Peyer's patch (tissue), 4 donors: ENCODE results near the gene EMB. TPM values are rescaled to one million over a fixed set of nuclear protein-coding genes. Genes with fewer than 3 reads are reported as not detected.
"Not testable (repeated sequence)": the region's sequence is repeated elsewhere in the genome, so short reads cannot be mapped to it uniquely, and the experiment has no call there.

Source experiments
- DNase-seq, 3 donors: peaks; one replicate each; pipeline ENCODE4 v3.0.0-alpha.2; 2017 to 2019
- H3K27ac ChIP-seq, 4 donors: fragments of 200-600 bp; sonication (generic); one replicate each; pipeline ENCODE4 v1.5.1; 2016 to 2019
- H3K27me3 ChIP-seq, 2 donors: fragments of 200-600 bp; sonication (generic); one replicate each; pipeline ENCODE4 v1.5.1; 2019
- H3K36me3 ChIP-seq, 3 donors: fragments of 200-600 bp; sonication (generic); one replicate each; pipeline ENCODE4 v1.5.1; 2016 to 2019
- H3K4me1 ChIP-seq, 4 donors: fragments of 200-600 bp; sonication (generic); one replicate each; pipeline ENCODE4 v1.5.1; 2016 to 2019
- H3K4me3 ChIP-seq, 4 donors: fragments of 200-600 bp; sonication (generic); 1 replicate in 3 of 4; 2 replicates in 1 of 4; pipeline ENCODE4 v1.5.1; 2016 to 2019; ENCODE audit warnings: mild to moderate bottlenecking in 1 of 4
- H3K9me3 ChIP-seq, 4 donors: fragments of 200-600 bp; sonication (generic); one replicate each; pipeline ENCODE4 v1.5.1; 2016 to 2019; ENCODE audit warnings: mild to moderate bottlenecking in 1 of 4
- POLR2A ChIP-seq, 2 donors: fragments of 450-650 bp; IDR thresholded peaks; one replicate each; pipeline ENCODE4 v1.5.1; 2017; ENCODE audit warnings: antibody characterized with exemption in 2 of 2, mild to moderate bottlenecking in 2 of 2, moderate library complexity in 2 of 2
- total RNA-seq, 4 donors: library from RNA; depleted of rRNA; stranded (reverse); fragments of >200 nt; gene quantifications; one replicate each; pipeline ENCODE4 v1.1.0, GENCODE V29; 2016
- TF ChIP-seq, protein P1 (sequence below), 6 experiments: fragments of 450-650 bp in 4 of 6; fragments of 200-600 bp in 2 of 6; sonication (generic) in 1 of 6; IDR thresholded peaks; one replicate each; pipeline ENCODE4 v1.5.1; 2017 to 2019; ENCODE audit warnings: antibody characterized with exemption in 6 of 6, mild to moderate bottlenecking in 3 of 6, moderate library complexity in 1 of 6

EMB gene
- total RNA-seq, 4 donors from 2014 or later: 34.7 to 87.0 (median 43.2) TPM

GRCh38 chr5:50365426-50366251 is 75.4 kb downstream of the EMB start:
- H3K36me3 ChIP-seq: no peaks in the 10 kb centered on the region
- DNase-seq: no peak
- no peaks in the 10 kb centered on the region for H3K4me1 ChIP-seq
- no peak for TF ChIP-seq POLR2A (IDR thresholded peaks at IDR 0.05)
- TF ChIP-seq, protein P1, sequence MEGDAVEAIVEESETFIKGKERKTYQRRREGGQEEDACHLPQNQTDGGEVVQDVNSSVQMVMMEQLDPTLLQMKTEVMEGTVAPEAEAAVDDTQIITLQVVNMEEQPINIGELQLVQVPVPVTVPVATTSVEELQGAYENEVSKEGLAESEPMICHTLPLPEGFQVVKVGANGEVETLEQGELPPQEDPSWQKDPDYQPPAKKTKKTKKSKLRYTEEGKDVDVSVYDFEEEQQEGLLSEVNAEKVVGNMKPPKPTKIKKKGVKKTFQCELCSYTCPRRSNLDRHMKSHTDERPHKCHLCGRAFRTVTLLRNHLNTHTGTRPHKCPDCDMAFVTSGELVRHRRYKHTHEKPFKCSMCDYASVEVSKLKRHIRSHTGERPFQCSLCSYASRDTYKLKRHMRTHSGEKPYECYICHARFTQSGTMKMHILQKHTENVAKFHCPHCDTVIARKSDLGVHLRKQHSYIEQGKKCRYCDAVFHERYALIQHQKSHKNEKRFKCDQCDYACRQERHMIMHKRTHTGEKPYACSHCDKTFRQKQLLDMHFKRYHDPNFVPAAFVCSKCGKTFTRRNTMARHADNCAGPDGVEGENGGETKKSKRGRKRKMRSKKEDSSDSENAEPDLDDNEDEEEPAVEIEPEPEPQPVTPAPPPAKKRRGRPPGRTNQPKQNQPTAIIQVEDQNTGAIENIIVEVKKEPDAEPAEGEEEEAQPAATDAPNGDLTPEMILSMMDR (IDR thresholded peaks at IDR 0.05): no peak
- no peaks in the 10 kb centered on the region for H3K9me3 ChIP-seq
- no peak overlapping the region for H3K4me3 ChIP-seq
- H3K27me3 ChIP-seq: no peaks in the 10 kb centered on the region
- H3K27ac ChIP-seq: no peak overlapping the region

GRCh38 chr5:50364535-50365309 is 76.4 kb downstream of the EMB start:
- not testable (repeated sequence) for H3K4me3 ChIP-seq, H3K9me3 ChIP-seq, H3K27ac ChIP-seq, DNase-seq, H3K36me3 ChIP-seq, H3K27me3 ChIP-seq, H3K4me1 ChIP-seq

- no peak overlapping the region for H3K4me3 ChIP-seq
- peaks cover 0 to 5% (median 0%) of the 10 kb centered on the region in 4 donors for H3K9me3 ChIP-seq
- no peaks in the 10 kb centered on the region for H3K4me1 ChIP-seq
- no peaks in the 10 kb centered on the region for H3K27me3 ChIP-seq
- no peak overlapping the region for H3K27ac ChIP-seq
- TF ChIP-seq, protein P1 (IDR thresholded peaks at IDR 0.05): no peak
- TF ChIP-seq POLR2A (IDR thresholded peaks at IDR 0.05): no peak
- no peak for DNase-seq
- no peaks in the 10 kb centered on the region for H3K36me3 ChIP-seq
These were observed 81.9 kb downstream of the EMB start for GRCh38 chr5:50359187-50359586.

- Histone ChIP-seq H3K27ac (no peak overlapping the region), H3K9me3 (peaks cover 0 to under 1% (median 0%) of the 10 kb centered on the region in 4 donors), H3K4me1 (no peaks in the 10 kb centered on the region), H3K27me3 (no peaks in the 10 kb centered on the region), H3K4me3 (no peak overlapping the region), H3K36me3 (no peaks in the 10 kb centered on the region)
- DNase-seq: no peak
- TF ChIP-seq, protein P1 (IDR thresholded peaks at IDR 0.05): no peak
- no peak for TF ChIP-seq POLR2A (IDR thresholded peaks at IDR 0.05)
These were observed 88.7 kb downstream of the EMB start for GRCh38 chr5:50352382-50352781.

Other genes starting within 250 kb of the EMB start
- 10 to 100 TPM; 12.0 to 34.7 (median 25.3) TPM for gene PARP8, start 225.3 kb upstream of the EMB start, total RNA-seq